SK-N-SH treated with all-trans-retinoic acid at 6 μM for 48 hours (cell line): Measurements from ENCODE around the gene MARCHF9.

Experiments used
- ATAC-seq: fragments of 200-7000 bp; cut with Tn5 transposase; 3 replicates; pipeline ENCODE4 v1.9.1; 2020; ENCODE audit warnings: mild to moderate bottlenecking, moderate library complexity
- ARNTL ChIP-seq: fragments of 450-650 bp; formaldehyde crosslinking; IDR thresholded peaks from 2 replicates; pipeline ENCODE4 v1.5.0; 2020; ENCODE audit warnings: low read depth, mild to moderate bottlenecking, moderate library complexity, borderline replicate concordance
- BACH2 ChIP-seq: fragments of 250-450 bp; sonication (Bioruptor Pico); IDR thresholded peaks from 2 replicates; pipeline ENCODE4 v1.9.0; 2021; ENCODE audit warnings: mild to moderate bottlenecking, borderline replicate concordance
- CREB5 ChIP-seq: fragments of 250-450 bp; sonication (Bioruptor Pico); IDR thresholded peaks from 2 replicates; pipeline ENCODE4 v1.5.1; 2020; ENCODE audit warnings: low read depth, mild to moderate bottlenecking, moderate library complexity
- CSDC2 ChIP-seq: fragments of 250-450 bp; sonication (Bioruptor Pico); IDR thresholded peaks from 2 replicates; pipeline ENCODE4 v1.5.0; 2020; ENCODE audit warnings: mild to moderate bottlenecking, moderate library complexity
- CSRNP3 ChIP-seq: fragments of 250-450 bp; sonication (Bioruptor Pico); IDR thresholded peaks from 2 replicates; pipeline ENCODE4 v1.5.1; 2021; ENCODE audit warnings: mild to moderate bottlenecking, moderate library complexity
- GLIS3 ChIP-seq: fragments of 250-450 bp; sonication (Bioruptor Pico); IDR thresholded peaks from 2 replicates; pipeline ENCODE4 v1.5.0; 2020; ENCODE audit warnings: mild to moderate bottlenecking, moderate library complexity
- ISL1 ChIP-seq: fragments of 250-450 bp; sonication (Bioruptor Pico); IDR thresholded peaks from 2 replicates; pipeline ENCODE4 v2.1.2; 2022; ENCODE audit warnings: mild to moderate bottlenecking, moderate library complexity
- OSR1 ChIP-seq: fragments of 250-450 bp; sonication (Bioruptor Pico); IDR thresholded peaks from 2 replicates; pipeline ENCODE4 v1.8.0; 2022; ENCODE audit warnings: moderate library complexity, mild to moderate bottlenecking, inconsistent platforms
- PATZ1 ChIP-seq: fragments of 250-450 bp; sonication (Bioruptor Pico); IDR thresholded peaks from 2 replicates; pipeline ENCODE4 v1.8.0; 2020; ENCODE audit warnings: mild to moderate bottlenecking, moderate library complexity, borderline replicate concordance
- PPARA ChIP-seq: fragments of 250-450 bp; sonication (Bioruptor Pico); IDR thresholded peaks from 2 replicates; pipeline ENCODE4 v1.5.0; 2020; ENCODE audit warnings: mild to moderate bottlenecking, borderline replicate concordance
- SNAI2 ChIP-seq: fragments of 250-450 bp; sonication (Bioruptor Pico); IDR thresholded peaks from 2 replicates; pipeline ENCODE4 v1.5.0; 2020; ENCODE audit warnings: mild to moderate bottlenecking, moderate library complexity
- TCF4 ChIP-seq: fragments of 250-450 bp; sonication (Bioruptor Pico); IDR thresholded peaks from 2 replicates; pipeline ENCODE4 v1.8.0; 2021; ENCODE audit warnings: mild to moderate bottlenecking, moderate library complexity, borderline replicate concordance
- TOX ChIP-seq: fragments of 250-450 bp; sonication (Bioruptor Pico); IDR thresholded peaks from 2 replicates; pipeline ENCODE4 v1.8.0; 2021; ENCODE audit warnings: mild to moderate bottlenecking, moderate library complexity, borderline replicate concordance
- TSHZ2 ChIP-seq: fragments of 250-450 bp; sonication (Bioruptor Pico); IDR thresholded peaks from 2 replicates; pipeline ENCODE4 v1.5.0; 2020; ENCODE audit warnings: mild to moderate bottlenecking, moderate library complexity
- ZC3H10 ChIP-seq: fragments of 250-450 bp; sonication (Bioruptor Pico); IDR thresholded peaks from 2 replicates; pipeline ENCODE4 v1.5.1; 2021; ENCODE audit warnings: mild to moderate bottlenecking, moderate library complexity
- ZFP30 ChIP-seq: fragments of 450-650 bp; formaldehyde crosslinking; IDR thresholded peaks from 2 replicates; pipeline ENCODE4 v1.5.0; 2022; ENCODE audit warnings: mild to moderate bottlenecking, moderate library complexity
- ZNF565 ChIP-seq: fragments of 450-650 bp; formaldehyde crosslinking; conservative IDR thresholded peaks from 2 replicates; pipeline ENCODE4 v1.5.0; 2020; ENCODE audit warnings: low read depth, mild to moderate bottlenecking, moderate library complexity
- ZNF70 ChIP-seq: fragments of 450-650 bp; formaldehyde crosslinking; IDR thresholded peaks from 2 replicates; pipeline ENCODE4 v1.5.0; 2020; ENCODE audit warnings: mild to moderate bottlenecking, moderate library complexity
- ZNF8 ChIP-seq: fragments of 450-650 bp; formaldehyde crosslinking; IDR thresholded peaks from 2 replicates; pipeline ENCODE4 v1.5.0; 2020; ENCODE audit warnings: mild to moderate bottlenecking, moderate library complexity

MARCHF9 gene

GRCh38 chr12:57759360-57759980 lies 4.6 kb downstream of the MARCHF9 start:
- ATAC-seq: peak; percentile 51
- TF ChIP-seq ZC3H10 (CRISPR knock-in tag) (no peak), OSR1 (CRISPR knock-in tag) (no peak), PATZ1 (CRISPR knock-in tag) (no peak), ISL1 (CRISPR knock-in tag) (no peak), ZNF565 (CRISPR knock-in tag) (no peak), GLIS3 (CRISPR knock-in tag) (no peak), BACH2 (CRISPR knock-in tag) (no peak), PPARA (no peak), CREB5 (CRISPR knock-in tag) (no peak), ZNF70 (no peak)

- TF ChIP-seq BACH2 (CRISPR knock-in tag) (no peak), CREB5 (CRISPR knock-in tag) (no peak), TCF4 (no peak)
- ATAC-seq: no peak
Observed at GRCh38 chr12:57760347-57760982, 5.6 kb downstream of the MARCHF9 start.

GRCh38 chr12:57761391-57761998 lies 6.6 kb downstream of the MARCHF9 start:
- TF ChIP-seq CREB5 (CRISPR knock-in tag) (no peak), CSDC2 (CRISPR knock-in tag) (no peak), ARNTL (no peak), OSR1 (CRISPR knock-in tag) (no peak), PATZ1 (CRISPR knock-in tag) (no peak), ZNF8 (CRISPR knock-in tag) (no peak), PPARA (no peak), ZNF70 (no peak), TCF4 (no peak), ISL1 (CRISPR knock-in tag) (no peak), BACH2 (CRISPR knock-in tag) (no peak), ZC3H10 (CRISPR knock-in tag) (no peak), CSRNP3 (CRISPR knock-in tag) (no peak)
- TF ChIP-seq, all 23 proteins: peak for 0

GRCh38 chr12:57762463-57762862 lies 7.6 kb downstream of the MARCHF9 start:
- no peak for ATAC-seq
- no peak for TF ChIP-seq GLIS3 (CRISPR knock-in tag)
- TF ChIP-seq TOX (CRISPR knock-in tag): no peak
- TF ChIP-seq SNAI2 (CRISPR knock-in tag): no peak
- TF ChIP-seq CSRNP3 (CRISPR knock-in tag): no peak
- no peak for TF ChIP-seq TSHZ2 (CRISPR knock-in tag)
- TF ChIP-seq ZC3H10 (CRISPR knock-in tag): no peak
- no peak for TF ChIP-seq OSR1 (CRISPR knock-in tag)
- TF ChIP-seq ZFP30: no peak
- no peak for TF ChIP-seq ZNF565 (CRISPR knock-in tag)

More at GRCh38 chr12:57761391-57761998, 6.6 kb downstream of the MARCHF9 start:
- no peak for ATAC-seq
